ENCODE measurements around the gene DTD2. TPM values are rescaled to one million over a fixed set of nuclear protein-coding genes. Genes with fewer than 3 reads are reported as not detected.

Gene DTD2
- total and polyA plus RNA-seq, 2 experiments from 2014 or later: 13.4 to 54.4 TPM

GRCh38 chr14:31489691-31490090 is 32.4 kb upstream of the DTD2 start:
- no peak overlapping the region for H3K9ac ChIP-seq
- no peak for TF ChIP-seq EZH2 (IDR thresholded peaks at IDR 0.05; ENCODE audit: insufficient read depth, poor library complexity, severe bottlenecking)
- H4K20me1 ChIP-seq (ENCODE audit: insufficient read depth): no peaks in the 10 kb centered on the region
- no peak overlapping the region for H2AFZ ChIP-seq
- DNase-seq: no peak
- H3K36me3 ChIP-seq (ENCODE audit: low read depth): no peaks in the 10 kb centered on the region
- H3K4me1 ChIP-seq (ENCODE audit: insufficient read depth): no peaks in the 10 kb centered on the region
- no peak overlapping the region for H3K4me3 ChIP-seq
- no peak overlapping the region for H3K4me2 ChIP-seq (ENCODE audit: unreplicated experiment)
- in situ Hi-C loops (cut with MboI): no loop called here
- H3F3A ChIP-seq (ENCODE audit: insufficient read depth): no peaks in the 10 kb centered on the region
- no peaks in the 10 kb centered on the region for H3K27me3 ChIP-seq (replicated peaks; ENCODE audit: insufficient read depth)
- no peaks in the 10 kb centered on the region for H3K9me2 ChIP-seq (ENCODE audit: insufficient read depth)
- no peaks in the 10 kb centered on the region for H3K79me2 ChIP-seq (ENCODE audit: insufficient read depth)
- H3K9me3 ChIP-seq (ENCODE audit: low read depth): no peaks in the 10 kb centered on the region
- H3K27ac ChIP-seq: no peak overlapping the region

GRCh38 chr14:31487886-31488285 is 30.6 kb upstream of the DTD2 start, which contains the start of gene GPR33:
GPR33 (minus strand) TSS chr14:31488039; CDS start chr14:31483965, 4,074 bp downstream.
- Histone ChIP-seq H2AFZ (no peak within 1 kb of the TSS), H3F3A (ENCODE audit: insufficient read depth) (no peaks in the 10 kb centered on the region), H3K79me2 (ENCODE audit: insufficient read depth) (no peaks in the 10 kb centered on the region), H3K4me3 (no peak within 1 kb of the TSS), H3K27ac (no peak within 1 kb of the TSS), H3K9me2 (ENCODE audit: insufficient read depth) (no peaks in the 10 kb centered on the region), H3K9me3 (ENCODE audit: low read depth) (no peaks in the 10 kb centered on the region), H3K4me1 (ENCODE audit: insufficient read depth) (no peaks in the 10 kb centered on the region), H3K27me3 (replicated peaks; ENCODE audit: insufficient read depth) (no peaks in the 10 kb centered on the region), H4K20me1 (ENCODE audit: insufficient read depth) (no peaks in the 10 kb centered on the region), H3K4me2 (ENCODE audit: unreplicated experiment) (no peak within 1 kb of the TSS), H3K9ac (no peak within 1 kb of the TSS), H3K36me3 (ENCODE audit: low read depth) (no peaks in the 10 kb centered on the region)
- in situ Hi-C loops (cut with MboI): no loop called here
- no peak for TF ChIP-seq EZH2 (IDR thresholded peaks at IDR 0.05; ENCODE audit: insufficient read depth, poor library complexity, severe bottlenecking)
- no peak for TF ChIP-seq EZH2phosphoT487 (IDR thresholded peaks at IDR 0.05; ENCODE audit: insufficient read depth, low read depth)
- no peak for DNase-seq
- 13 to 16% methylated on average over 1 of the region's 1 CpG for WGBS, 2 experiments (ENCODE audit: low coverage in 1 of 2, low lambda C conversion rate in 2 of 2, missing lambda C conversion rate in 2 of 2)

- WGBS, 2 experiments (ENCODE audit: low coverage in 1 of 2, low lambda C conversion rate in 2 of 2, missing lambda C conversion rate in 2 of 2): 56 to 67% methylated on average over 2 of the region's 2 CpGs
Observed at GRCh38 chr14:31486764-31487163, 29.5 kb upstream of the DTD2 start.

GRCh38 chr14:31484754-31485153 is 27.4 kb upstream of the DTD2 start:
- Histone ChIP-seq H3K27me3 (replicated peaks; ENCODE audit: insufficient read depth) (no peaks in the 10 kb centered on the region), H2AFZ (no peak overlapping the region), H3K79me2 (ENCODE audit: insufficient read depth) (no peaks in the 10 kb centered on the region), H3K9me3 (ENCODE audit: low read depth) (no peaks in the 10 kb centered on the region), H3K9me2 (ENCODE audit: insufficient read depth) (no peaks in the 10 kb centered on the region), H3K4me1 (ENCODE audit: insufficient read depth) (no peaks in the 10 kb centered on the region), H3K36me3 (ENCODE audit: low read depth) (no peaks in the 10 kb centered on the region), H4K20me1 (ENCODE audit: insufficient read depth) (no peaks in the 10 kb centered on the region), H3K4me3 (no peak overlapping the region), H3F3A (ENCODE audit: insufficient read depth) (no peaks in the 10 kb centered on the region), H3K4me2 (ENCODE audit: unreplicated experiment) (no peak overlapping the region), H3K9ac (no peak overlapping the region), H3K27ac (no peak overlapping the region)
- TF ChIP-seq EZH2phosphoT487 (IDR thresholded peaks at IDR 0.05; ENCODE audit: insufficient read depth, low read depth) (no peak), EZH2 (IDR thresholded peaks at IDR 0.05; ENCODE audit: insufficient read depth, poor library complexity, severe bottlenecking) (no peak)
- in situ Hi-C loops (cut with MboI): no loop called here
- WGBS, 2 experiments (ENCODE audit: low coverage in 1 of 2, low lambda C conversion rate in 2 of 2, missing lambda C conversion rate in 2 of 2): 69 to 76% methylated on average over 3 of the region's 3 CpGs
- DNase-seq: no peak

More at GRCh38 chr14:31486764-31487163, 29.5 kb upstream of the DTD2 start:
- Histone ChIP-seq H3K4me1 (ENCODE audit: insufficient read depth) (no peaks in the 10 kb centered on the region), H3K27ac (no peak overlapping the region), H4K20me1 (ENCODE audit: insufficient read depth) (no peaks in the 10 kb centered on the region), H3K79me2 (ENCODE audit: insufficient read depth) (no peaks in the 10 kb centered on the region), H3K27me3 (replicated peaks; ENCODE audit: insufficient read depth) (no peaks in the 10 kb centered on the region), H3K36me3 (ENCODE audit: low read depth) (no peaks in the 10 kb centered on the region), H3K9me3 (ENCODE audit: low read depth) (no peaks in the 10 kb centered on the region), H2AFZ (no peak overlapping the region), H3K4me3 (no peak overlapping the region), H3F3A (ENCODE audit: insufficient read depth) (no peaks in the 10 kb centered on the region), H3K9me2 (ENCODE audit: insufficient read depth) (no peaks in the 10 kb centered on the region), H3K9ac (no peak overlapping the region), H3K4me2 (ENCODE audit: unreplicated experiment) (no peak overlapping the region)
- no peak for DNase-seq
- in situ Hi-C loops (cut with MboI): no loop called here
- TF ChIP-seq EZH2 (IDR thresholded peaks at IDR 0.05; ENCODE audit: insufficient read depth, poor library complexity, severe bottlenecking) (no peak), EZH2phosphoT487 (IDR thresholded peaks at IDR 0.05; ENCODE audit: insufficient read depth, low read depth) (no peak)

- H2AFZ ChIP-seq: no peak overlapping the region
- H3K4me1 ChIP-seq (ENCODE audit: insufficient read depth): no peaks in the 10 kb centered on the region
- no peaks in the 10 kb centered on the region for H3K9me2 ChIP-seq (ENCODE audit: insufficient read depth)
- H3K36me3 ChIP-seq (ENCODE audit: low read depth): no peaks in the 10 kb centered on the region
- no peak overlapping the region for H3K9ac ChIP-seq
- H3K4me2 ChIP-seq (ENCODE audit: unreplicated experiment): no peak overlapping the region
- no peak for TF ChIP-seq EZH2phosphoT487 (IDR thresholded peaks at IDR 0.05; ENCODE audit: insufficient read depth, low read depth)
- no peak for TF ChIP-seq EZH2 (IDR thresholded peaks at IDR 0.05; ENCODE audit: insufficient read depth, poor library complexity, severe bottlenecking)
- 49 to 51% methylated on average over 4 of the region's 4 CpGs for WGBS, 2 experiments (ENCODE audit: low coverage in 1 of 2, low lambda C conversion rate in 2 of 2, missing lambda C conversion rate in 2 of 2)
- no peak overlapping the region for H3K4me3 ChIP-seq
- no peaks in the 10 kb centered on the region for H3K9me3 ChIP-seq (ENCODE audit: low read depth)
- H4K20me1 ChIP-seq (ENCODE audit: insufficient read depth): no peaks in the 10 kb centered on the region
- H3K79me2 ChIP-seq (ENCODE audit: insufficient read depth): no peaks in the 10 kb centered on the region
- no peak for DNase-seq
- H3F3A ChIP-seq (ENCODE audit: insufficient read depth): no peaks in the 10 kb centered on the region
- H3K27ac ChIP-seq: no peak overlapping the region
- in situ Hi-C loops (cut with MboI): no loop called here
- no peaks in the 10 kb centered on the region for H3K27me3 ChIP-seq (replicated peaks; ENCODE audit: insufficient read depth)
Observed at GRCh38 chr14:31480156-31480555, 22.9 kb upstream of the DTD2 start.

All from GM23248 (cell line).